H9 (cell line): ENCODE measurements around the gene RPL15. TPM values are rescaled to one million over a fixed set of nuclear protein-coding genes. Genes with fewer than 3 reads are reported as not detected.

Experiments
- DNase-seq: peaks from one replicate; pipeline ENCODE4 v3.0.0-alpha.2; 2017
- H2AFZ ChIP-seq: one replicate; pipeline ENCODE4 v1.6.1; 2013; ENCODE audit warnings: mild to moderate bottlenecking, low read length, control low read depth, moderate library complexity
- H2AK5ac ChIP-seq: 2 replicates; pipeline ENCODE4 v1.6.1; 2013; ENCODE audit warnings: low read length, control low read depth, mixed read lengths; ENCODE audit not compliant: insufficient read length
- H2BK120ac ChIP-seq: one replicate; pipeline ENCODE4 v1.6.1; 2013; ENCODE audit warnings: low read depth, mild to moderate bottlenecking, low read length, control low read depth, inconsistent platforms; ENCODE audit not compliant: poor library complexity, severe bottlenecking
- H2BK12ac ChIP-seq: 2 replicates; pipeline ENCODE4 v1.6.1; 2013; ENCODE audit warnings: low read length, control low read depth, mixed read lengths, low read depth; ENCODE audit not compliant: insufficient read length
- H2BK15ac ChIP-seq: 2 replicates; pipeline ENCODE4 v1.6.1; 2013; ENCODE audit warnings: low read depth, low read length, control low read depth
- H2BK20ac ChIP-seq: one replicate; pipeline ENCODE4 v1.6.1; 2013; ENCODE audit warnings: low read depth, mild to moderate bottlenecking, low read length, control low read depth, inconsistent platforms; ENCODE audit not compliant: poor library complexity, severe bottlenecking
- H2BK5ac ChIP-seq: 2 replicates; pipeline ENCODE4 v1.6.1; 2013; ENCODE audit warnings: low read length, control low read depth, mixed read lengths; ENCODE audit not compliant: insufficient read length
- H3K14ac ChIP-seq: 2 replicates; pipeline ENCODE4 v1.6.1; 2013; ENCODE audit warnings: low read length, control low read depth; ENCODE audit not compliant: insufficient read depth
- H3K18ac ChIP-seq: 2 replicates; pipeline ENCODE4 v1.6.1; 2013; ENCODE audit warnings: low read depth, mild to moderate bottlenecking, mixed read lengths, low read length, control low read depth; ENCODE audit not compliant: insufficient read length
- H3K23ac ChIP-seq: 2 replicates; pipeline ENCODE4 v1.6.1; 2013; ENCODE audit warnings: low read length, control low read depth, mixed read lengths, low read depth; ENCODE audit not compliant: insufficient read length
- H3K23me2 ChIP-seq: 2 replicates; pipeline ENCODE4 v1.6.1; 2013; ENCODE audit warnings: low read depth, mild to moderate bottlenecking, mixed read lengths, low read length, control low read depth; ENCODE audit not compliant: insufficient read length, poor library complexity, severe bottlenecking
- H3K27ac ChIP-seq: 2 replicates; pipeline ENCODE4 v1.5.1; 2013; ENCODE audit warnings: low read length, control low read depth, mixed read lengths, low read depth; ENCODE audit not compliant: insufficient read length
- H3K27me3 ChIP-seq: 2 replicates; pipeline ENCODE4 v1.6.1; 2013; ENCODE audit warnings: low read length, control low read depth, inconsistent platforms; ENCODE audit not compliant: insufficient read depth
- H3K4ac ChIP-seq: 2 replicates; pipeline ENCODE4 v1.6.1; 2013; ENCODE audit warnings: low read depth, mild to moderate bottlenecking, control low read depth, inconsistent platforms, low read length, moderate library complexity
- H3K4me1 ChIP-seq: 2 replicates; pipeline ENCODE4 v1.6.1; 2013; ENCODE audit warnings: low read length, control low read depth, inconsistent platforms; ENCODE audit not compliant: insufficient read depth
- H3K4me2 ChIP-seq: 2 replicates; pipeline ENCODE4 v1.6.1; 2013; ENCODE audit warnings: low read length, control low read depth, mixed read lengths; ENCODE audit not compliant: insufficient read length, insufficient read depth
- H3K56ac ChIP-seq: 2 replicates; pipeline ENCODE4 v1.6.1; 2013; ENCODE audit warnings: low read depth, mild to moderate bottlenecking, mixed read lengths, low read length, control low read depth; ENCODE audit not compliant: insufficient read length
- H3K79me1 ChIP-seq: 2 replicates; pipeline ENCODE4 v1.6.1; 2013; ENCODE audit warnings: low read depth, mild to moderate bottlenecking, moderate library complexity, low read length, control low read depth, inconsistent platforms; ENCODE audit not compliant: insufficient read depth, poor library complexity, severe bottlenecking
- H3K79me2 ChIP-seq: 2 replicates; pipeline ENCODE4 v1.6.1; 2013; ENCODE audit warnings: low read length, control low read depth, inconsistent platforms; ENCODE audit not compliant: insufficient read depth
- H3K9ac ChIP-seq: 2 replicates; pipeline ENCODE4 v1.6.1; 2013; ENCODE audit warnings: low read length, control low read depth, mixed read lengths; ENCODE audit not compliant: insufficient read length; ENCODE audit errors: extremely low read depth
- H3K9me3 ChIP-seq: one replicate; pipeline ENCODE4 v1.6.1; 2013; ENCODE audit warnings: low read depth, low read length, inconsistent platforms; ENCODE audit not compliant: control insufficient read depth
- H3T11ph ChIP-seq: one replicate; pipeline ENCODE4 v1.6.1; 2013; ENCODE audit warnings: mild to moderate bottlenecking, low read length, control low read depth, inconsistent platforms
- H4K20me1 ChIP-seq: one replicate; pipeline ENCODE4 v1.6.1; 2013; ENCODE audit not compliant: control insufficient read depth, insufficient read length, insufficient read depth
- H4K5ac ChIP-seq: 2 replicates; pipeline ENCODE4 v1.6.1; 2013; ENCODE audit warnings: low read depth, mild to moderate bottlenecking, mixed read lengths, low read length, control low read depth; ENCODE audit not compliant: insufficient read length
- H4K8ac ChIP-seq: replicated peaks from 2 replicates; pipeline ENCODE4 v1.6.1; 2013; ENCODE audit warnings: low read length, control low read depth, mixed read lengths, low read depth; ENCODE audit not compliant: insufficient read length
- H4K91ac ChIP-seq: 2 replicates; pipeline ENCODE4 v1.6.1; 2013; ENCODE audit warnings: low read depth, mild to moderate bottlenecking, moderate library complexity, mixed read lengths, low read length, control low read depth; ENCODE audit not compliant: insufficient read length
- H3K27ac Mint-ChIP-seq, 3 experiments: 2 replicates in 2 of 3; 3 replicates in 1 of 3; pipeline ENCODE4 v1.8.0; 2020 to 2021; ENCODE audit warnings: mixed read lengths in 3 of 3, mild to moderate bottlenecking in 1 of 3, moderate library complexity in 1 of 3
- H3K27me3 Mint-ChIP-seq: 2 replicates; pipeline ENCODE4 v1.8.0; 2021; ENCODE audit warnings: low read depth, mild to moderate bottlenecking, moderate library complexity, mixed read lengths
- H3K36me3 Mint-ChIP-seq, 3 experiments: 2 replicates in 2 of 3; 3 replicates in 1 of 3; pipeline ENCODE4 v1.8.0; 2020 to 2021; ENCODE audit warnings: low read depth in 3 of 3, mixed read lengths in 3 of 3; ENCODE audit not compliant: insufficient read depth in 1 of 3
- H3K4me1 Mint-ChIP-seq, 2 experiments: 2 replicates each; pipeline ENCODE4 v1.8.0; 2020; ENCODE audit warnings: mixed read lengths in 2 of 2
- H3K4me3 Mint-ChIP-seq, 2 experiments: 2 replicates in 1 of 2; 3 replicates in 1 of 2; pipeline ENCODE4 v1.8.0; 2020 to 2021; ENCODE audit warnings: mild to moderate bottlenecking in 2 of 2, mixed read lengths in 2 of 2, moderate library complexity in 1 of 2
- H3K9me3 Mint-ChIP-seq, 2 experiments: 2 replicates in 1 of 2; 3 replicates in 1 of 2; pipeline ENCODE4 v1.8.0; 2020; ENCODE audit warnings: mild to moderate bottlenecking in 2 of 2, mixed read lengths in 2 of 2, moderate library complexity in 1 of 2
- CTCF ChIP-seq: fragments of 200-600 bp; sonication (generic); conservative IDR thresholded peaks from 3 replicates; pipeline ENCODE4 v1.8.0; 2021; ENCODE audit warnings: antibody characterized with exemption, mild to moderate bottlenecking
- WGBS: extraction: QIAGEN DNeasy Blood & Tissue Kit; methylation state at CpG from one replicate; pipeline ENCODE4 v1.1.7; 2013; ENCODE audit warnings: missing lambda C conversion rate, low lambda C conversion rate, mixed read lengths; ENCODE audit not compliant: insufficient read length; ENCODE audit errors: extremely low coverage; 5-methylcytosine and 5-hydroxymethylcytosine counted together
- total RNA-seq: library from RNA; stranded (reverse); gene quantifications from 2 replicates; pipeline ENCODE4 v1.2.1, GENCODE V29; 2021

RPL15 gene
- total RNA-seq, 1 experiment from 2014 or later, result 2,794 TPM

DNA sequence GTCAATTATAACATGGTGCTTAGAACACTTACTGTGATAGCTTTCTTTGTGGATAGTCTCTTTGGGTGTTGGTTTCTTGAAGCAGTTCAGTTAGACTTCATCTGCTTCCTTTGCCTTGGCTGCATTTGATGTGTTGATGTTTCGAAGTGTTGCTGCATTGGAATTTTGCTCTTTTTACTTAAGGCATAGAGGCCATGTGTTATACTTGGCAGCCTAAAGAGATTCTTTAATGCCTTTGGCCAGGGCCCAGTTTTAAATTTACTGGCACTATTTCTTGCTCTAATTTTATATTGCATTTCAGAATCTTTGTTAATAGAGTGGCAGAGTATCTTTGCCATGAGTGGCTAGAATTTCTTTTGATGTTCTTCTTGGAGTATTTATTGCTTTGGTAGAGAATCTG lies 49.4 kb downstream of the RPL15 start:
- Mint-ChIP-seq H3K27me3 (no peaks in the 10 kb centered on the region), H3K27ac (no peak overlapping the region), H3K4me3 (no peak overlapping the region), H3K4me1 (no peaks in the 10 kb centered on the region; a peak in 1 of 4 replicates), H3K9me3 (no peaks in the 10 kb centered on the region), H3K36me3 (peaks cover 19 to 65% (median 63%) of the 10 kb centered on the region in 3 experiments; a peak in 6 of 7 replicates)
- Histone ChIP-seq H3K14ac (no peak overlapping the region), H2AFZ (no peak overlapping the region), H4K5ac (no peak overlapping the region), H3K4me1 (no peaks in the 10 kb centered on the region), H3K79me1 (peaks cover 2% of the 10 kb centered on the region), H3K4ac (no peak overlapping the region), H2BK12ac (no peak overlapping the region), H4K20me1 (no peaks in the 10 kb centered on the region), H2BK120ac (no peak overlapping the region), H3K27ac (no peak overlapping the region), H3K23ac (no peak overlapping the region), H3K23me2 (no peaks in the 10 kb centered on the region), H4K8ac (no peak overlapping the region), H3T11ph (no peak overlapping the region), H3K9ac (no peak overlapping the region), H3K4me2 (no peak overlapping the region), H3K9me3 (no peaks in the 10 kb centered on the region), H2BK15ac (no peak overlapping the region), H2BK20ac (no peak overlapping the region), H2AK5ac (no peak overlapping the region), H2BK5ac (no peak overlapping the region), H3K18ac (no peak overlapping the region), H3K27me3 (no peaks in the 10 kb centered on the region), H3K56ac (no peak overlapping the region), H4K91ac (no peak overlapping the region), H3K79me2 (no peaks in the 10 kb centered on the region)
- TF ChIP-seq CTCF, result no peak
- no peak for DNase-seq
- WGBS, result no CpG with 5 or more reads among the region's 1 CpG
